NAMALWA (cell line): ENCODE results near the gene AMDHD2.

Experiments
- DNase-seq: peaks from one replicate; pipeline ENCODE4 v3.0.0-alpha.2; 2015; ENCODE audit warnings: low spot score

Gene AMDHD2

DNA sequence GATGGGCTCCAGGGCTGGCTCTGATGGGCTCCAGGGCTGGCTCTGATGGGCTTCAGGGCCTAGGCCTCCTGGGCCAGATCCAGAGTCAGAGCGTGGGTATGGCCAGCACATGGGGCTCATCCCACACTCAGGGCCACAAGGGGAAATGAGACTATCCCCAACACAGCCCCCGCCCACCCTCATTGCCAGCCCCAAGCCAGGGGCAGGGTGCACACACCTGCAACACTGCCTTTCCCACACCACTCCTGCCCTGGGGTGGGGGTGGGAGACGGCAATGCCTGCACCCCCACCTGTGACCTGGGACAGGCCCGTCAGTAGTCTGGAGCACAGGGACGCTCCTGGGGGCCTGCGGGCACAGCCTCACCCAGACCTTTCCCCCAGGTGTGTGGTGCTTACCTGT, 20.7 kb upstream of the AMDHD2 start:
- no peak for DNase-seq

GRCh38 chr16:2499890-2500429, 20.2 kb upstream of the AMDHD2 start:
- no peak for DNase-seq

- DNase-seq: no peak
These were observed 19.7 kb upstream of the AMDHD2 start for GRCh38 chr16:2500430-2500917.

GRCh38 chr16:2500918-2501750, 19.0 kb upstream of the AMDHD2 start:
- DNase-seq: peak; percentile 82

- no peak for DNase-seq
These were observed 17.9 kb upstream of the AMDHD2 start for GRCh38 chr16:2501946-2502895.

DNA sequence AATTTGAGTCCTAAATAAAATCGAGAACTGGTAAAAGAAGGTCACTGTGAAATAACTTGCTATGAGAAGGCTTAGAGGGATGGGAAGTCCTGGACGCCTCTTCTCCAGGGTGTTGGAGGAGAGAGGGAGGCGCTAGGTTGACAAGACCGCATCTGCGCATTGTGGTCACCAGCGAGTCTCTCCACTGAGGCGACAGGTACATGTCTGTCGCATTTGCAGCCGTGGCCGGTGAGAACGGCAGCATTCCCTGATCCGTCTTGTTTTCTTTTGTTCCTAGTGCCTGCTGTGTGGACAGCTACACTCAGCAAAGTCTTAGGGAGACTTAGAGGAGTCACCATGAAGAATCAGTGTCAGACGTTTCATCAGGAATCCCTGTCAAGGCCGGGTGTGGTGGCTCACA, 14.5 kb upstream of the AMDHD2 start:
- DNase-seq: no peak

- peak; percentile 68 for DNase-seq
These were observed 13.0 kb upstream of the AMDHD2 start for GRCh38 chr16:2507052-2507659.

- no peak for DNase-seq
These were observed 12.5 kb upstream of the AMDHD2 start for GRCh38 chr16:2507665-2508064.

DNA sequence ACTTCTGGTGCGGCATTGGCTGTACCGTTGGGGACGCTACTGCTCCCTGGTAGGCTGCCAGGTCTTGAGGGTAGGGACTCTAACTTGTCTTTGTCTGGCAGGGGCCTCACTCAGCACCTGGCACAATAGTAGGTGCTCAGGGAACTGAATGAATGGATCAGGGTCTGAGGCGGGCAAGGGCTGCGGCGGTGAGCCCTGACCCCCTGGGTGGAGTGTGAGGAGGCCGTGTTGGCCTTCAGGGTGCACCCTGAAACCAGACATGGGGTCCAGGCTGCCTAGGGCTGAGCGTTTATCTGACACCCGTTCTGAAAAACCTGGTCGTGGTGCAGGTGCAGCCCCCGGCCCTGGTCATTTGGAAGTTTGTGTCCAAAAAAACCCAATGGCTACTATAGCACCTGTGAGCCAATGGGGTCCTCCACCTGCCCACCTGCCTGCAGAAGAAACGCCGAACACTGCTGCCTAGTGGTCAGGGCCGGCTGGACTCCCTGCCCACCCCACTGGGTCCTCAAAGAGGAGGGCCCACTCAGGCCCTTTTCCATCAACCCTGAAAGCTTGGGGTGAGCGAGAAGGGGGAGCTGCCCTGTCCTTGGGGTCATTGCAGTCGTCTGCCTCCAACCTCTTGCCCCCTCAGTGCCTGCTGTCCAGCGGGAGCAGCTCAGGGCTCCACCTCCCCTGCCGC, 11.3 kb upstream of the AMDHD2 start:
- DNase-seq: no peak

GRCh38 chr16:2511128-2511800, 8.9 kb upstream of the AMDHD2 start:
- DNase-seq: no peak

GRCh38 chr16:2511996-2512734, 8.0 kb upstream of the AMDHD2 start:
- DNase-seq: no peak

DNA sequence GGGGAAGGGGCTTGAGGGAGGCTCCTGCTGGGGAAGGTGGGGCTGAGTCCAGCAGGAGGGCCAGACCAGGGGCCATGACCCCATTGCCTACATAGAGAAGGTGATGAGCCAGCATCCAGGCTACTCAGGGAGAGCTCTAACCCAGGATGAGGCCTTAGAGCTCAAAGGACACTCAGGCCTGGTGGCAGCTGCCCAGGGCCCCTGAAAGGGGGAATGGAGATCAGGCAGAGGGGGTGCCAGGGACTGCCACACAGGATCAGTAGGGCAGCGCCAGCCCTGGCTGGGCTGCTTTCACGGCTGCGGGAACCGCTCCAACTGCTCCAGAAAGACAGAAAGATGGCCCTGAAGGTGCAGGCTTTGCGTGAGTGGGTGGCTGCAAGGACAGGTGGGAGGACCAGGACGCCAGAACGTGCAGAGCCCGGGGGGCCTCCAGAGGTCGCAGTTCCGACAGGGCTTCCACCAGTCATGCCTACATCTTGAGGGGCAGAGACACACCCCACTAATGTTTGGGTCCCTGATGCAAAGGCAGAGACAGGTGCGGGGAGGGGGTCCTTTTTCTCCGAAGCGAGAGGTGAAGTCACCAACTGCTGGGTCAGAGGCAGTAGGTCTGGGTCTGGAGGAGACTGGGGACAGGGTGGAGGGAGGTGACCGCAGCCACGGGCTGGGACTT, 7.3 kb upstream of the AMDHD2 start:
- peak; percentile 70 for DNase-seq

DNA sequence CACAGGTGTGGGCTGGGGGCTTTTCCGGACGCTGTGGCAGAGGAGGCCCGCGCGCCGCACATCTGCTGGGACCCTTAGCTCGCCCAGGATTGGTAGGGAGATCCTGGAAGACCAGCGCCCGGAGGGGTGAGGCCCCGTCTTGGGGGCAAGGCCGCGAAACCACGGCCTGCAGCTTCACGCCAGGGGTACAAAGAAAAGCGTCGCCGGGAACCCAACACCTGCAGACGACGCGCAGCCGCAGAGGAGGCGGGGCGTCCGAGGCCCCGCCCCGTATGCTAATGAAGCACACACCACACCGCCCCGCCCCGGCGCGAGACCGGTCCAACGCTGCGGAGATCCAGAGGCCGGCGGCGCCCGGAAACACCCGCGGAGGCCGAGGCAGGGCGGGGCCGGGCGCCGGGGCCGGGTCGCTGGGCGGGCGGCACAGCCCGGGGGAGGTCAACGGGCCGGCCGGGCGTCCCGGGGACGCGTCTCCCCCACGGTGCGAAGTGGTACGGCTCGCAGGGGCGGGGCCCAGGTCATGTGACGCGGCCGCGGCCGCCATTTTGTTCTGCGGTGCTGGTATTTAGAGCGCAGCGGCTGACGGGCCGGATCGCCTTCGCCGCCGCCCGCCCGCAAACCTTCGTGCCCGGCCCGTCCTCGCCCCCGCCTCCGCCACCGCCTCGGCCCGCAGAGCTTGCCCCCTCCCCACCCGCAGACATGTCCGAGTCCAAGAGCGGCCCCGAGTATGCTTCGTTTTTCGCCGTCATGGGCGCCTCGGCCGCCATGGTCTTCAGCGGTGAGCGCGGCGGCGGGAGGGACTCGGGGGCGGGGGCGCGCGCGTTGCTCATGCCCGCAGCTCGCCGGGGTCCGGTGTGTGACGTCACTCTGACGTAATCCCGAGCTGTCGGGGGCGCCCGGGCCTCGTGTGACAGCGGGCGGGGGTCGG, 6.5 kb upstream of the AMDHD2 start, which contains the start of gene ATP6V0C:
TSS of gene ATP6V0C (plus strand) at position 548 of the 928 bp plus-strand sequence. CDS start at position 700, 152 bp downstream.
- peak; percentile 95 for DNase-seq

- no peak for DNase-seq
These were observed 5.6 kb upstream of the AMDHD2 start for GRCh38 chr16:2514333-2515179.

DNA sequence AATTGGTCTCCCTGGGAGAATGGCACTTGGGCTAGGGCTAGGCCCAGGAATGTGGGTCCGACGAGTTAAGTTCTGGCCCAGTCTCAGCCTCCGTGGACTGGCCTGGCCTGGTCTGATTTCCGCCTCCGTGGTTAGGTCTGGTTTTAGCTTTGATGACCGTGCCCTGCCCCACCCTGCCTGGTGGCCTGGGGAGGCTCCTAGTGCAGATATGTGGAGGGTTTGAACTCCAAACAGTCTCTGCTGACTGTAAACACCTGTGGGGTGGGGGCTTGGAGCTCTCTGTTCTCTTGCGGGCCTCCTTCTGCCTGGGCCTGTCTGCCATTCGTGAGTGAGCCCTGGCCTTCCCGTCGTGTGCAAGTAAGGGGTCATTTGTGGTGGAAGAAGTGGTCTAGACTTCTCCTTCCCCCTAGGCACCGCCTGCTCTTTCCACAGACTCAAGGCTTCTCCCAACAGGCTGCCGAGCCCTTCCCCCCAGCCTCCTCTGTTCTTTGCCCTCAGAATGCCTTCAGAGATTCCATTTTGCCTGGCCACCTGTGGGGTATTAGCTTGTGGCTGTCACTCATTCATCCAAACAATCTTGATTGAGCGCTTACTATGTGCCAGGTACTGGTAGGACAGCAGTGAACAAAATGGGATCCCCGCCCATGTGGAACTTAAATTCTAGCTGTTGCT, 4.9 kb upstream of the AMDHD2 start:
- peak; percentile 29 for DNase-seq

DNA sequence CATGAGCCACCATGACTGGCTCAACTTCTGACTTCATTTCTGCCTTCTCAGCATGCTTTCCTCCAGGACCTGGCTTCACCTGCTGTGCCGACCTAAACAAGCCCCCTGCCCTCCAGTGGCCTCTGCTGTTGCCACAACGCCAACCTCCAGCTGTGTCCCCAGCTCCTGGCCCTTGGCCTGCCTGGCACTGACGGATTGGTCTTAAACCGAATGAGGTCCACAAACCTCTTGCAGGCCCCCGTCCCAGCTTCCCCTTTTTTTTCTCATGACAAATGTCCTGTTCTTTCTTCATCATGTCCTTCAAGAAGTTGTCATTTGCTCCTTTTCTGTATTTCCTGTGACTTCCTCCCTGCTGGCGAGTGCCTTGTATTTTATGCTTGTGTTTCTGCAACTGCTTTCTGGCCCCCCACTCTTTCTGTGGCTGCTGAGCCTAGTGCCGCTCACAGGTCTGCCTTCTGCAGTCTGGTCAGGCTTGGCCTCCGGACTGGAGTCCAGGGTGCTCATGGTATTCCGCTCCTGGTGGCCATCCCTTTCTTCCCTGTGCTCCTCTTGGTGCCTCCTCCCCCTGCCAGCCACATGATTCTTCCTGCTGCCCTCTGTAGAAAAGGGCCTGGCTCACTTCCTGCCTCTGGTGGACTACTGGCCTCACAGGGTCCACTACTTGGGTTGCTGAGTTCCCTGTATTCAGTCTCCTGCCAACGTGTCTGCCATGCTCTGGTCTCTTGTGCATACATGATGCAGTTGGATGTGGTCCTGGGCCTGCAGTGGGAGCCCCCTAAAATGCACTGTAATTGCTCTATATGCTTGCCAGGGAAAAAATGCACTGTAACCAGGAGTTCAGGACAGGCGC, 3.6 kb upstream of the AMDHD2 start:
- DNase-seq: peak; percentile 43
